ENCODE results near the gene CRIM1. TPM values are rescaled to one million over a fixed set of nuclear protein-coding genes. Genes with fewer than 3 reads are reported as not detected.

CRIM1 gene
- total and polyA plus RNA-seq, 2 of the 8 experiments (the other 6 are each of a cell fraction or from before 2014, with no cell fraction given): 9.4 to 28.4 TPM

GRCh38 chr2:36326286-36326685 is 29.3 kb upstream of the CRIM1 start (continued):
- TF ChIP-seq HDAC6 (IDR thresholded peaks at IDR 0.05; ENCODE audit: low read depth, low read length) (no peak), HDAC2 (IDR thresholded peaks at IDR 0.05; ENCODE audit: borderline replicate concordance in 1 of 2, low read depth in 2 of 2, low read length in 2 of 2) (no peak), SRF (IDR thresholded peaks at IDR 0.05; ENCODE audit: low read depth, low read length) (no peak), CTCF (IDR thresholded peaks at IDR 0.05; ENCODE audit: control extremely low read depth in 1 of 3, insufficient read depth in 1 of 3, low read depth in 1 of 3, low read length in 3 of 3) (no peak), SUZ12 (IDR thresholded peaks at IDR 0.05; ENCODE audit: low read length) (no peak), SIX5 (IDR thresholded peaks at IDR 0.05; ENCODE audit: low read depth, low read length) (no peak), CHD1 (IDR thresholded peaks at IDR 0.05; ENCODE audit: low read depth, low read length) (no peak)
